Measurements from ENCODE around the gene SNTA1.
"Not testable (repeated sequence)": the region's sequence is repeated elsewhere in the genome, so short reads cannot be mapped to it uniquely, and the experiment has no call there.

SNTA1 gene

DNA sequence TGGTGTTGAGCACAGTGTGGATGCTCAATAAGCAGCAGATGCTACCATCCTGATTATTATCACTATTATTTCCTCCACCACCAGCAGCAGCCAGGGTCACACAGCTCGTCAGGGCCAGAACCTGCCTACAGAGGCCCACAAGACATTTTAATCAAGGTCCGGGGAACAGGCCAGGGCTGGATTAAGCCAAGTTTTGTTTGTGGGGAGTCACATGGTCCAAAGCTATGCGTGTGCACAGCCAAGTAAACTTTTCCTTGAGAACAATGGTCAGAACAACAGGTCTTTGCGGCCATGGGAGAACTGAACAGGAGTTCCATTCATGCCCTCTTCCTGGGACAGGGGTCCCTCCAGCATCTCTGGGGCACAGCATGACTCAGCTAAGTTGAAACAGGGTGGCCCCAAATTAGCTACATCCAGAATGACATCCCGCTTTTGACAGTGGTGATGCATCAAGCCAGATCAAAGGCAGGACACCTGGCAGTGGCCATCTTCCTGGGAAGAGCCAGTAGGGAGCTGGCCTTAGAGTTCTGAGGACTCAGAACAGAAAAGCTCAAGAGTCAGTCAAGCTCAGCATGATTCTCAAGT, 11.7 kb downstream of the SNTA1 start:
- no peak for DNase-seq (ENCODE audit: low read depth in 3 of 3)

DNA sequence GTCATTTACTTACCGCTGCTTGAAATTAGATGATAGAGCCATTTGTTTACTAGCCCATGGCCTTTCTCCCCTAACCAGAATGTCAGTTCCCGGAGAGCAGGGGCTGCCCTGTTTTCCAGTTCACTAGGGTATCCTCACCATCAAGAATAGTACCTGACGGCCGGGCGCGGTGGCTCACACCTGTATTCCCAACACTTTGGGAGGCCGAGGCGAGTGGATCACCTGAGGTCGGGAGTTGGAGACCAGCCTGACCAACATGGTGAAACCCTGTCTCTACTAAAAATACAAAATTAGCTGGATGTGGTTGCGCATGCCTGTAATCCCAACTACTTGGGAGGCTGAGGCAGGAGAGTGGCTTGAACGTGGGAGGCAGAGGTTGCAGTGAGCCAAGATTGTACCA, 19.7 kb downstream of the SNTA1 start:
- not testable (repeated sequence) for DNase-seq (ENCODE audit: low read depth in 3 of 3)

DNA sequence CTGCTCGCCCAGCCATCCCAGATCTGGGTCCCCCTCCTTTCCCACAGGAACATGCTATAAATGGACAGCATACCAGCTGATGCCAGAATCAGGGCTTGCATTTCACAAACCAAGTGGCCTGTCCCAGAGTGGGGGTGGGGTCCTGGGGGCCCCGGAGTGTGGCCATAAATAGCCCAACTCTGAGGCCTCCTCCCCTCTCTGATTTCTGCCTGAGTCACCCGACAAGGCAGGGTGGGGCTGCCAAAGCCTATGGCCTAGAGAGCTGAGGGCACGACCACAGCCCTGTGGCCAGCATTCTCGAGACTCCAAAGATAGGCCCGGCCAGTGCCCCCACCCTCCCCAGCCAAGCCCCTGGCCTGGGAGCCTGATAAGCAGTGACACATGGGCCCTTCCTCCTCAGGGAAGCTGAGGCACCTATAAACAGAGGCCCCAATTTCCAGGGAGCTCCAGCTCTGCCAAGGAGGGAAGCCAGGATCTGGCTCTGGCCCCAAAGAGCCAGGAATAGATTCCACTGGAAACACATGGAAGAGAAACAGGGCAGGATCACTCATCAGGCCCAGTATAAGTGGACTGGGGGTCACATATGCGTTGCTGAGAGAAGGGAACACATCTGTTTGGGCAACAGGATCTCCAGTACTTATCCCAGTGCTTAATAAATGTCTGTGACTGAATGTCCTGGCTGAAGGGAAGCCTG, 20.3 kb downstream of the SNTA1 start:
- DNase-seq (ENCODE audit: low read depth in 3 of 3): no peak

DNA sequence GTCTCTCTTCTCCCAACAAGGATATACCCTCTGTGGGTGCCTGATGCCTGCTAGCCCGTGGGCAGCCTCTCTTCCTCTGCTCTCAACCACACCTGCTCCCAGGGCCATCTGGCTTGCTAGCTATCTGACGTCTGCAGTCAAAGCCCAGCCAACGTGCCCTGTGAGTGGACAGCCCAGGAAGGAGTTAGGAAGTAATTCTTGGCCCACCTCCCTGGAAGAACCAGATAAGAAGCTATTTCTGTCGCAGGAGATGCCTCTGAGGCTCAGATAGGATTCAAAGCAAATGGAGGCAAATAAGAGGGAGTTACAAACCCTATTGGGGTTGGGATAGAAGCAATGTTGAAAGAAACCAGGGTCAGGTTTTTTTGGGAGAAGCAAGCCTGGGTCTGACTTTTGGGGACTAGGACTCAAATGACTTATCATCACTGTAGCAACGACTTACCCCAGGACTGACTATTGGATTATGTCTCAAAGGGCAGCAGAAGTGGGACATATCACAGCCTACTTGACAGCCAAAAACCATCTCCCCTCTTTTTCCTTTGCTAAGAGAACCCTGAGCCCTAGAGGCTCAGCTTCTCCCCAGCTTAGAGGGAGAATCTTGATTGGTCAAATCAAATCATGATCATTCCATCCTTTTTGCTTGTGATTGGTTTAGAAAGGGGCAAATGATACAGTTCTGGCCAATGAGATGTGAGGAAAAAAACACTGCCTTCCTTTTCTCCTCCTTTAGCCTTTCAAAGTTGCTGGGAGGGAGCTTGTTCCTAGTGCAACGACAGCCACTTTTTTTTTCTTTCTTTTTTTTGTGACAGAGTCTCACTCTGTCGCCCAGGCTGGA, 24.2 kb downstream of the SNTA1 start:
- no peak for DNase-seq (ENCODE audit: low read depth in 3 of 3)

DNA sequence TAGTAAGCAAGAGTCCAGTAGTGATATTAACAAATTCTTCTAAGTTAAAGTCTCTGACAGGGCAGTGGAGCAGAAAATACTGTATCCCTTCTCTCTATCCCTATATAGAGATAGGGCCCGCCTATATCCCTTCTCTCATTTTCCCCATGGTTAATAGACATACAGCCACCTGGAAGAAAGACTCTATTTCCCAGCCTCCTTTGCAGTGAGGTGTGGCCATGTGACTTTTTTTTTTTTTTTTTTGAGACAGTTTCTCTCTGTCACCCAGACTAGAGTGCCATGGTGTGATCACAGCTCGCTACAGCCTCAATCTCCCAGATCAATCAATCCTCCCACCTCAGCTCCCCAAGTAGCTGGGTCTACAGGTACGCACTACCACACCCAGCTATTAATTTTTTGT, 25.5 kb downstream of the SNTA1 start:
- no peak for DNase-seq (ENCODE audit: low read depth in 3 of 3)

DNA sequence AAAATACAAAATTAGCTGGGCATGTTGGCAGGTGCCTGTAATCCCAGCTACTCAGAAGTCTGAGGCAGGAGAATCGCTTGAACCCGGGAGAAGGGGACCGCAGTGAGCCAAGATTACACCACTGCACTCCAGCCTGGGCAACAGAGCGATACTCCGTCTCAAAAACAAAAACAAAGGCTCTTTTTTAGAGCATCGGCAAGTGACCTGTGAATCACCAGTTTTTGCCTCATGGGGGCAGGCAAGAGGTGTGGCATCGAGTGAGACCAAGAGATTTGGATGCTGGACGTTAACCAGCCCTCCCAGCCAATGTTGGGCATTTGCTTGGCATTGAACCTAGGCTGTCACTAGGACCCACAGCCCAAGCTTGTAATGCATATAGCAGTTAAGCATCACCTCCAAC, 27.6 kb downstream of the SNTA1 start:
- no peak for DNase-seq (ENCODE audit: low read depth in 3 of 3)

DNA sequence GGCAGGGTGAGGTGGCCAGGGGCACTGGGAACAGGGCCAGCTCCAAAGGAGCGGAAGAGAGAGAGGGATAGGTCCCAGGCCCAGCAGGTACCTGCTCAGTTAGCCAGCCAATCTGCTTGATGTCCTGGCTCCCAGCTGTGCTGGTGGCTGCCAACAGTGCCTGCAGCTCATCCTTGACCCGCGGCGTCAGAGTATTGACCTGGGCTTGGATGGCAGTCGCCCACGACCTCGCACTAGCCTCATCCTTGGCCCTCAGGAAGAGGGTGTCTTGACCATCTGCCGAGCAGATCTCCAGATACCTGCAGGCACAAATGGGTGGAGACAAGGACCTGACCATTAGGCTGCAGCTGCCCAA, 31.1 kb downstream of the SNTA1 start:
- DNase-seq (ENCODE audit: low read depth in 3 of 3): no peak

DNA sequence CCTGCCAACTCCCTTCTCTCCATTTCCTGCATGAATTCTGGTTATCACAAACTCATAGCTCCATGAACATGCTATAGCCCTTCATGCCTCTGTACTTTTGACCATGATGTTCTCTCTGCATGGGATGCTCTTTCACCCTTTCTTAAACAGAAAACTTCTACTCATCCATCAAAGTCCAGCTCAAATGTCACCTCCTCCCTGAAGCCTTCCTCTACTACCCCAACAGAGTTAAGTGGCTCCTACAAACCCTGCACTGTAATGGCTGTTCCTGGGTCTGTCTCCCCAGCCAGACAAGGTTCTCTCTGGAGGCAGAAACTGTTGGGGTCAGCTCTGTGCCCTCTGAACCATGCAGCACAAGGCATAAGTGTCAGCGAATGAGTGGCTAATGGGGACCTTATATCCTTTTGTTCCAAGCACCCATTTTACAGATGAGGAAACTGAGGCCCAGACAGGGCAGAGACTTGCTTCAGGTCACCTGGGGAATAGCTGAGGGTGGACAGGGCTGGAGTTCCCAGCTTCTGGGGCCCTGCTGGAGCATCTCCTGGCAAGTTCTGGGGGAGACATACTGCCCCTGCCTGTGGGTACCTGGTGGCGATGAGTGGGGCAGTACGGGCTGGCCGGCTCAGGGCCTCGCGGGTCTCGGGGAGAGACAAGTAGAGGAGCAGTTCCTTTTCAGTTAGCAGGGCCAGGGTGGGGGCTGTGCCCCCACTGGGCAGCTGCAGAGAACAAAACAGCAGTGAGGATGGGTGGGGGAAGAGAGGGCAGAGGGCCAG, 31.7 kb downstream of the SNTA1 start:
- no peak for DNase-seq (ENCODE audit: low read depth in 3 of 3)

DNA sequence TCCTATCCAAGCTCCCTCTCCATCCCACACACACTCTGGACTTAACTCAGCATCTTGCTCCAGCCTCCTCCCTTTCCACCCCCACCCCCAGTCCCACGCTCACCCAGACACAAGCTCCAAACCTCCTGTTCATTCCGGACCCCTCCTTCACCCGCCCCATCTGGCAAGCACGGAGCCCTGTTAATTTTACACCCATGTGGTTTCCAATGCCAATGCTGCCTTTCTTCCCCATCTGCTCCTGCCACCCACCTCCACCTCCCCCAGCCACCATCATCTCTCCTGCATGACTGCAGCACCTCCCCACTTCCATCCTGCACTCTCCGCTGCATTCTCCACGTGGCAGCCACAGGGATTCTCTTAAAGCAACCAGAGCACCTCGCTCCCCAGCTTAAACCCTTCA, 32.3 kb downstream of the SNTA1 start:
- DNase-seq (ENCODE audit: low read depth in 3 of 3): no peak

DNA sequence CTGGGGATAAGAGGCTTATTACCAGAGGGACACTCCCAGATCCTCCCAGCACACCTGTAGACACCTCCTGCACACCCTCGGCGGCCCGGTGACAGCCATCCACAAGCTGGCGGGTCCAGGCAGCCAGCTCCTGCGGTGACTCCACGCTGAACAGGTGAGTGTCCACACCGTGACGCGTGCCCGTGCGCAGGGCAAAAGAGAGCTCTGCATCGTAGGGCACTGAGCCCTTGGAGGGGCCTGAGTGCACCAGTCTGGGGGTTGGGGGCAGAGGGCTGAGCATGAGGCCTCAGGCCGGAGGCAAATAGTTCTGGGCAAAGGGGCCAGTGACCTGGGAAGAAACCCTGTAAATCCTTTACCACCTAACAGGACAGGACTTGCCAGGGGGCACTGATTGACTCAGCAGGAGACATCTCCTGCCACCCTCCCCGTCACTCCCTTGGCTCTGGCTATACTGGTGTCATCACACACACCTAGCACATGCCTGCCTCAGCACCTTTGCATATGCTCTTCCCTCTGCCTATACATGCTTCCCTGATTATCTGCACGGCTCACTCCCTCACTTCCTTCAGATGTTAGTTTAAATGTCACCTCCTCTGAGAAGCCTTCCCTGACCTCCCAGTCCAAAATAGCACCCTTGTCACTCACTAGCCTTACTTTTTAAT, 33.4 kb downstream of the SNTA1 start:
- no peak for DNase-seq (ENCODE audit: low read depth in 3 of 3)

DNA sequence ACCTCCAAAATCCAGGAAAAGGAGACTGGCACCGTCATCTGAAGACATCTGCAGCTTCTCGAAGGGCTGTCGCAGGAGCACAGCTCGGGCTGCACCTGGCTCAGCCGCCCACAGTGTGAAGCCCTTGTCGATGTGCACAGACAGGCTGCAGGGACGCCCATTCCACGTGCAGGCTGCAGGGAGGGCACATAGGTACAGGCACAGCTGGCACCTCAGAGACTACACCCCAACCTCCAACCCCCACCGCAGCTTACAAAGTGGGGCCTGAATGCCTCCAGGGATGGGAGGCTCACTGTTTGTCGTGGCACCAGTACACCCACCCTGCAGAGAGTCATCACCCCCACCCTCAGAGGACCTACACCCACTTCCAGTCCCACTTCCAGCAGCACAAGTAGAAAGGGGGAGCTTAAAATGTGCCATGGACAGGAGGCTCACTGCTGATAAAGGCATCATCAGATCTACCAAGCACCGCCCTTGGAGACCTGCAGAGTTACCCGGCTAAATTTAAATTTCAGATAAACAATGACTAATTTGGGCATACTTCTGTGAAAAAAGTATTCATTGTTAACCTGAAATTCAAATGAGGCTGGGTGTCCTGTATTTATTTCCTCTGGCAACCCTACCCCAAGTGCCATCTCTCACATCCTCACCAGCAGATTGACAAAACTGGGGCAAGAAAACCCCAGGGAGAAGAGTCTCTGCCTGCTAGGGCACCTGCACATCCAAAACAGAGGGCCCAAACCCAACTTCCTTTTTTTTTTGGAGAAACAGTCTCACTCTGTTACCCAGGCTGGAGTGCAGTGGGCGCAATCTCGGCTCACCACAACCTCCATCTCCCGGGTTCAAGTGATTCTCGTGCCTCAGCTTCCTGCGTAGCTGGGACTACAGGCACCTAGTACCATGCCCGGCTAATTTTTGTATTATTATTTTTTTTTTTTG, 34.6 kb downstream of the SNTA1 start:
- DNase-seq (ENCODE audit: low read depth in 3 of 3): no peak

DNA sequence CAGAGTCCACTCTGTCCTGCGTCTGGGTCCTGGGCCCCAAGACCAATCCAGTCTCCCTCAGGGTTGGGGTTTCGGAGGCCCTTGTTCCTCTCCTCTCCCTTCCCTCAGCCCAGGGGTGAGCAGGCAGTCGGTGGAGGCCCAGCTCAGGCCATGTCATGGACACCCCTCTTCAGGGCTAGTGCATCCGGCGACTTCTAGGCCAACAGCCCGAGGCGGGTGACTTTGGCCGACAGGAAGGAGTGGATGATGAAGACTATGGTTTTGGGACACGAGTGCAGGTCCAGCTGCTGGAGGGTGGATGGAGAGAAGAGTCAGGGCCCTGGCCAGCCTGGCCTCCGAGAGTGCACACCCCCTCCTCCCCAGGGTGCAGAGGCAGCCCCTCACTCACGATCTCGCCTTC, 35.2 kb downstream of the SNTA1 start:
- no peak for DNase-seq (ENCODE audit: low read depth in 3 of 3)

DNA sequence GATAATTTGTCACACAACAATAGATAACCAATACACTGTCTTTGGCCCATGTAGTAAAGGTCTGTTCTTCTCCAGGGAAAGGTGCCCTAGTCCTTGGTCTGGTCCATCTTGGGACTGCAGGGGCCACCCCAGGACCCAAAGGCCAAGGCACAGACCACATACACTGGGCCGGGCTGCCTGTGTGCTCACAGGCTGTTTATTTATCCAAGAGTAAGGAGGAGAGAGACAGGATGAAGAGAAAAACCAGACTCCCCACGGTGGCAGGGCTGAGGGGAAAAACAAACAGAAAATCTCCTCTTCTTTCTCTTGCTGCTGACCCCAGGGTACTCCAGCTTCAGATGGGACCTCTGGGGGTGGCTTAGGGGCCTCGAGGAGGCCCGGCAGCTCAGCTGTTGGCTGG, 35.8 kb downstream of the SNTA1 start:
- no peak for DNase-seq (ENCODE audit: low read depth in 3 of 3)

DNA sequence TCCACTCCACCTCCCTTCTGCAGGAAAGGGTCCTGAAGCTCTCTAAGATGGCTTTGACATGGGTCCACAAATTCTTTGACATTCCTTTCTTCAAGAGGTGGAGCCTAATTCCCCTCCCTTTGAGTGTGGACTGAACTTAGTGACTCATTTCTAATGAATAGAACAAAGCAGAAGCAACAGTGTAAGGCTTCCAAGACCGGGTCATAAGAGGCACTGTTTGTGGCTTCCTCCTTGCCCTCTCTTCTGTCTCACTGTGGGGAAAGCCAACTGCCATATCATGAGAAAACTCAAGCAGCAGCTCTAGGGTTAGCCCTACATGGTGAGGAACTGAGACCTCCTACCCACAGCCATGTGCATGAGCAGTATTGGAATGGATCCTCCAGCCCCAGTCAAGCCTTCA, 36.3 kb downstream of the SNTA1 start:
- DNase-seq (ENCODE audit: low read depth in 3 of 3): no peak

DNA sequence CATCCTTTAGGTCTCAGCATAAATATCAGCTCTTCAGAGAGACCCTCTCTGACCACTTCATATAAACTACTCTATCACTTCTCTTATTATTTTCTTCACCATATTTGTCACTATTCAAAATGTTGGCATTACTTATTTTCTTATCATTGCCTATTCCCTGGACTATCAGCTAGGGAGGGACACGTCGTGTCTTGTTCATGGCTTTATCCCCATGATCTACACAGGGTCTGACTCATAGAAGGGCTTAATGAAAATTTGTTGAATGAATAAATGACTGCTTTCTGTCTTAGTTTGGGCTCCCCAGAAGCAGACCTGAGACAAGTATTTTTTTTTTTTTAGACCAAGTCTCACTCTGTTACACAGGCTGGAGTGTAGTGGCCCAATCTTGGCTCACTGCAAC, 39.3 kb downstream of the SNTA1 start:
- DNase-seq (ENCODE audit: low read depth in 3 of 3): no peak

DNA sequence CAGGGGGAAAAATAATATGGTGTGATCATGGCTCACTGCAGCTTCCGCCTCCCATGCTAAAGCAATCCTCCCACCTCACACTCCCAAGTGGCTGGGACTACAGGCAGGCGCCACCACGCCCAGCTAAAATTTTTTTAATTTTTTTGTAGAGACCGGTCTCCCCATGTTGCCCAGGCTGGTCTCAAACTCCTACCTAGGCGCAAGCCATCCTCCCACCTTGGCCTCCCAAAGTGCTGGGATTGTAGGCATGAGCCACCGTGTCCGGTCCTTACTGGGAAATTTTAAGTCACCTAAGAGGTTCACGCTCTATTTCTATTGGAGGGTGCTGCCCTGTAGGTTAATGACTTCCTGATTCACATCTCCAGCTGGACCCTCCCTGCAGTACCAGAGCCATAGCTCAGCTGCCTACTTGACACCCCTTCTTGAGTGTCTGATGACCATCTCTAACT, 41.6 kb downstream of the SNTA1 start:
- DNase-seq (ENCODE audit: low read depth in 3 of 3): no peak

DNA sequence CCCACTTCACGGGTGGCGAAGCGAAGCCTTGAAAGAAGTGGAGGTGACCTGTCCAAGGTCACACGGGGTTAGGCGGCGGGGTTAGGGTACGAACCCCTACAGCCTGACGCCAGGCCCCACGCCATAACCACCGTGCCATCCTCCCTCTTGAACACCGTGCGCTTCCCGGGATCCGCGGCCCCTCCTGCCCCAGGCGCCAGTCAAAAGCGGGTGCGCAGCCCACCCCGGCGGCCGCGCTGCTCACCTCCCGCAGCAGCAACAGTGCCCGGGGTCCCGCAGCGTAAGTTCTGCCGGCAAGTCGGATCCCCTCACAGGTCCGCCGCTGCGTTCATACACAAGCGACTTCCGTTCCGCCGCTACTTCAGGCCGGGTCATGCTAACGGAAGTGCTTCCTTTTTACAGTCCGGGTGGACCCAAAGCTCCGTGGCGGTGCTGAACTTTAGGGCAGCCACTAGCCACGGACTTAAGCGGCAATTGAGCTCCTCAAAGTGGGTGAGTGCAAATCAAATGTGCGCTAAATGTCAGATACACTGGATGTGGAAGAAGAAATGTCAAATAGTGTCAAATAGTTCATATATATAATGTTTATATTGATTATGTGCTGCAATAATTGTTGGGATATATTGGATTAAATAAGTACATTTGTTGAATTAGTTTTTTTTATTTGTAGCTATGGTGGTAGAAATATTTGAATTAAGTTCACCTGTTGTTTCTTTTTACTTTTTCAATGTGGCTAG, 42.2 kb downstream of the SNTA1 start, which contains the start of gene CDK5RAP1:
Gene CDK5RAP1, minus strand, starts transcription at position 336 of the 737 bp plus-strand sequence. CDS start 4,455 bp downstream, outside the sequence.
- peak; percentile 72 to 82 (median 78) for DNase-seq (ENCODE audit: low read depth in 3 of 3)

DNA sequence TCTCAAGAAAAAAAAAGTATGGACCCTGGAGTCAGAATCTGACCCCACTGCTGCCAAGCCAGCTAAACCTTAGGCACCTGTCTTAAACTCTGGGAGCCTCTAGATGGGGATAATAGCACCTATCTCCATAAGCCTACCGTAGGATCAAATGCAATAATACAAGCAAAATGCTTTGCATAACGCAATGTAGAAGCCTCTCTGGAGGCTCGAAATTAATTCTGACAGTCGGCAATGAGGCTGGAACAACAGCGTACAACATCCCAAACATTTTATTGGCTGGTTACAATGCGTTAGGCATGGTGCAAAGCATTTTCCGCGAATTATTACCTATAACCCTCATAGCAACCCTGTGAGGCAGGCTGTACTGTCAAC, 42.8 kb downstream of the SNTA1 start:
- no peak for DNase-seq (ENCODE audit: low read depth in 3 of 3)

DNA sequence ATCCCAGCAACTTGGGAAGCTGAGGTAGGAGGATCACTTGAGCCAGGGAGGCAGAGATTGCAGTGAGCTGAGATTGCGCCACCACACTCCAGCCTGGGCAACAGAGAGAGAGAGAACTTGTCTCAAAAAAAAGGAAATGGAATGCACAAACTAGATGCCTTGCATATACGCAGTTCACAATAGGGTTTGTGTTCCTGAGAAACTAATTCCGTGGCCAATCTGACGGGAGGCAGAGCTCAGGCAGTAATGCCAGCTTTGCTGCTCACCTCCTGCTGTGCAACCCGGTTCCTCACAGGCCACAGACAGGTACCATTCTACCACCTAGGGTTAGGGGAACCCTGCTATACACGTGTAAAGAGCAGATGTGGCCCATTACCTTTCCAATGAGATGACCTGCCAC, 43.6 kb downstream of the SNTA1 start:
- DNase-seq (ENCODE audit: low read depth in 3 of 3): no peak

DNA sequence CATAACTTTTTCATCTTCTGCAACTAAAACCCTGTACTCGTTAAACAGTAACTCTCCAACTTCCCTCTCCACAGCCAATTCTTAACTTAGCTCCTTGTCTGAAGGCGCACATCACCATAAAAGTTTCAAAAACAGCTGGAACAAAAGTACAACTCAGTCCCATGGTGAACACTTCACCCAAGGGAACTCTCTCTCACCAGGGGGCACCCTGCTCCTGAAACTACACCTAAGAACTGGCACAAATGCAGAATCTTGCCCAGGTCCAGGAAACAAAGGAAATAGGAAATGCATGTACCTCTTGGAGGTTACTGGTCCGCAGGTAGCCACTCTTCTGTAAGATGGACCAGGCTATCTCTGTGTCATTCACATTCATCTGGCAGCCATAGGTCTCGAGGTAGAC, 48.8 kb downstream of the SNTA1 start:
- DNase-seq (ENCODE audit: low read depth in 3 of 3): no peak

All from stimulated activated CD4-positive, alpha-beta T cell treated with anti-CD3 and anti-CD28 coated beads, TNF-alpha, amount 100 ng/mL, for 24 hours (primary cell).